Spleen (tissue), 11 donors: ENCODE data around the gene MYH14. TPM values are rescaled to one million over a fixed set of nuclear protein-coding genes. Genes with fewer than 3 reads are reported as not detected.

Experiments used
- DNase-seq: peaks from one replicate; pipeline ENCODE4 v3.0.0-alpha.2; 2020
- H3K27ac ChIP-seq, 8 donors: fragments of 200-600 bp; sonication (generic) in 7 of 8; 1 replicate in 4 of 8; 2 replicates in 4 of 8; pipeline versions ENCODE4 v1.5.0 to v1.8.0; 2016 to 2021; ENCODE audit warnings: inconsistent platforms in 4 of 8, mild to moderate bottlenecking in 4 of 8, moderate library complexity in 1 of 8
- H3K27me3 ChIP-seq, 7 donors: fragments of 200-600 bp; sonication (generic) in 6 of 7; replicated peaks in 1 of 7; 1 replicate in 4 of 7; 2 replicates in 3 of 7; pipeline versions ENCODE4 v1.5.0 to v1.8.0; 2016 to 2021; ENCODE audit warnings: inconsistent platforms in 3 of 7, mild to moderate bottlenecking in 1 of 7
- H3K36me3 ChIP-seq, 6 donors: fragments of 200-600 bp; sonication (generic) in 5 of 6; 1 replicate in 4 of 6; 2 replicates in 2 of 6; pipeline versions ENCODE4 v1.5.0 to v1.8.0; 2016 to 2021; ENCODE audit warnings: inconsistent platforms in 2 of 6
- H3K4me1 ChIP-seq, 6 donors: fragments of 200-600 bp; sonication (generic) in 5 of 6; 1 replicate in 3 of 6; 2 replicates in 3 of 6; pipeline versions ENCODE4 v1.5.0 to v1.8.0; 2016 to 2021; ENCODE audit warnings: inconsistent platforms in 3 of 6
- H3K4me3 ChIP-seq, 8 donors: fragments of 200-600 bp; sonication (generic) in 7 of 8; 1 replicate in 4 of 8; 2 replicates in 4 of 8; pipeline versions ENCODE4 v1.5.0 to v1.8.0; 2016 to 2021; ENCODE audit warnings: inconsistent platforms in 4 of 8, mild to moderate bottlenecking in 4 of 8, moderate library complexity in 2 of 8
- H3K9me3 ChIP-seq, 8 donors: fragments of 200-600 bp; sonication (generic) in 7 of 8; 1 replicate in 4 of 8; 2 replicates in 4 of 8; pipeline versions ENCODE4 v1.5.0 to v1.8.0; 2016 to 2021; ENCODE audit warnings: inconsistent platforms in 4 of 8
- CTCF ChIP-seq, 11 experiments: fragments of 200-600 bp in 7 of 11; fragments of 450-650 bp in 4 of 11; sonication (generic) in 4 of 11; IDR thresholded peaks in 8 of 11; conservative IDR thresholded peaks in 3 of 11; 1 replicate in 7 of 11; 2 replicates in 4 of 11; pipeline versions ENCODE4 v1.4.0 to v1.8.0; 2016 to 2021; ENCODE audit warnings: antibody characterized with exemption in 11 of 11, inconsistent platforms in 4 of 11, mild to moderate bottlenecking in 1 of 11
- POLR2A ChIP-seq, 3 donors: fragments of 450-650 bp; IDR thresholded peaks; one replicate each; pipeline ENCODE4 v1.5.1; 2017; ENCODE audit warnings: antibody characterized with exemption in 3 of 3, mild to moderate bottlenecking in 1 of 3
- POLR2AphosphoS5 ChIP-seq, 3 donors: sonication (generic); formaldehyde crosslinking; IDR thresholded peaks; one replicate each; pipeline ENCODE4 v1.5.1; 2017; ENCODE audit warnings: antibody characterized with exemption in 3 of 3
- WGBS, 5 donors: extraction: QIAGEN DNeasy Blood & Tissue Kit in 3 of 5; methylation state at CpG; one replicate each; pipeline versions ENCODE4 v1.1.5 to v1.1.7; 2013 to 2018; 5-methylcytosine and 5-hydroxymethylcytosine counted together
- intact Hi-C: fragments of 100-400 bp; cut with DNase I; formaldehyde crosslinking; loops from one replicate; pipeline ENCODE4 v1.15.0; 2023; ENCODE audit warnings: low total_unique reads
- polyA plus RNA-seq, 3 donors: library from polyadenylated mRNA; stranded (reverse); fragments of 200-250 nt; gene quantifications; one replicate each; pipeline ENCODE4 v1.2.1, GENCODE V29; 2013
- total RNA-seq, 7 donors: library from RNA; depleted of rRNA in 3 of 7; stranded (reverse); fragments of >200 nt in 3 of 7; fragmentation: NEBNext Ultra II Directional in 4 of 7; extraction: Animal tissue kit (Norgen Biotek cat#: 25700) in 4 of 7; gene quantifications; one replicate each; pipeline versions ENCODE4 v1.1.0 to v1.2.1, GENCODE V29; 2016 to 2021
- donor health status: healthy with polysubstance abuse.
- donor health status: DM: no; HTN: no; CAD: no; lungs with moderate emphysema.
- donor health status: DM: no; HTN: no; CAD: no.
- donor health status: Bipolar disorder and iron deficiency.
- donor health status: healthy.
- donor health status: DM: no; HTN: no; CAD: no.
- donor health status: DM: yes; HTN: yes; CAD: no.

Gene MYH14
- total and polyA plus RNA-seq, 10 donors = 0.04 to 1.5 (median 0.28) TPM; not detected in 1

- 82 to 93% (median 85%) methylated on average over 9 of the region's 9 CpGs for WGBS, 5 donors
- TF ChIP-seq CTCF (IDR thresholded peaks at IDR 0.05 in 8 of 11, conservative IDR thresholded peaks at IDR 0.05 in 3 of 11) (no peak), POLR2A (IDR thresholded peaks at IDR 0.05) (no peak), POLR2AphosphoS5 (IDR thresholded peaks at IDR 0.05) (no peak)
Measured at GRCh38 chr19:50176775-50177174, 26.6 kb upstream of the MYH14 start.

GRCh38 chr19:50178320-50178719, 25.1 kb upstream of the MYH14 start:
- TF ChIP-seq CTCF (IDR thresholded peaks at IDR 0.05 in 8 of 11, conservative IDR thresholded peaks at IDR 0.05 in 3 of 11) (no peak), POLR2A (IDR thresholded peaks at IDR 0.05) (no peak), POLR2AphosphoS5 (IDR thresholded peaks at IDR 0.05) (no peak)
- Histone ChIP-seq H3K27me3 (peaks cover 0 to 50% (median 0%) of the 10 kb centered on the region in 7 donors), H3K27ac (no peak overlapping the region), H3K36me3 (no peaks in the 10 kb centered on the region), H3K4me1 (no peaks in the 10 kb centered on the region), H3K9me3 (peaks cover 0 to 18% (median 2%) of the 10 kb centered on the region in 8 donors), H3K4me3 (no peak overlapping the region)
- intact Hi-C loops = no loop called here
- no peak for DNase-seq
- 53 to 76% (median 73%) methylated on average over 1 of the region's 1 CpG for WGBS, 5 donors

More at GRCh38 chr19:50176775-50177174, 26.6 kb upstream of the MYH14 start:
- intact Hi-C loops = no loop called here
- no peak for DNase-seq
- no peak overlapping the region for H3K4me3 ChIP-seq
- H3K9me3 ChIP-seq = peaks cover 0 to 18% (median 2%) of the 10 kb centered on the region in 8 donors
- H3K4me1 ChIP-seq = no peaks in the 10 kb centered on the region
- H3K27me3 ChIP-seq = peaks cover 0 to 45% (median 0%) of the 10 kb centered on the region in 7 donors
- H3K27ac ChIP-seq = no peak overlapping the region
- no peaks in the 10 kb centered on the region for H3K36me3 ChIP-seq

GRCh38 chr19:50178859-50179537, 24.4 kb upstream of the MYH14 start:
- TF ChIP-seq CTCF (IDR thresholded peaks at IDR 0.05 in 8 of 11, conservative IDR thresholded peaks at IDR 0.05 in 3 of 11) = no peak
- TF ChIP-seq POLR2AphosphoS5 (IDR thresholded peaks at IDR 0.05) = no peak
- no peak for TF ChIP-seq POLR2A (IDR thresholded peaks at IDR 0.05)
- 56 to 65% (median 63%) methylated on average over 9 of the region's 9 CpGs for WGBS, 5 donors

GRCh38 chr19:50181121-50181520, 22.3 kb upstream of the MYH14 start:
- Histone ChIP-seq H3K36me3 (no peaks in the 10 kb centered on the region), H3K9me3 (peaks cover 0 to 23% (median under 1%) of the 10 kb centered on the region in 8 donors), H3K4me1 (no peaks in the 10 kb centered on the region), H3K4me3 (no peak overlapping the region), H3K27me3 (peaks cover 0 to 45% (median 0%) of the 10 kb centered on the region in 7 donors), H3K27ac (no peak overlapping the region)
- intact Hi-C loops = no loop called here
- DNase-seq = no peak
- WGBS, 5 donors = 80 to 88% (median 83%) methylated on average over 5 of the region's 5 CpGs
- TF ChIP-seq POLR2AphosphoS5 (IDR thresholded peaks at IDR 0.05) (no peak), CTCF (IDR thresholded peaks at IDR 0.05 in 8 of 11, conservative IDR thresholded peaks at IDR 0.05 in 3 of 11) (no peak), POLR2A (IDR thresholded peaks at IDR 0.05) (no peak)

More at GRCh38 chr19:50178859-50179537, 24.4 kb upstream of the MYH14 start:
- H3K4me3 ChIP-seq = no peak overlapping the region
- H3K27me3 ChIP-seq = peaks cover 0 to 43% (median 0%) of the 10 kb centered on the region in 7 donors
- no peak overlapping the region for H3K27ac ChIP-seq
- intact Hi-C loops = no loop called here
- no peaks in the 10 kb centered on the region for H3K36me3 ChIP-seq
- no peaks in the 10 kb centered on the region for H3K4me1 ChIP-seq
- peaks cover 0 to 18% (median 2%) of the 10 kb centered on the region in 8 donors for H3K9me3 ChIP-seq
- DNase-seq = no peak
